ENCODE measurements around the gene EPB41L4B.
"Not testable (repeated sequence)": the region's sequence is repeated elsewhere in the genome, so short reads cannot be mapped to it uniquely, and the experiment has no call there.

DNA sequence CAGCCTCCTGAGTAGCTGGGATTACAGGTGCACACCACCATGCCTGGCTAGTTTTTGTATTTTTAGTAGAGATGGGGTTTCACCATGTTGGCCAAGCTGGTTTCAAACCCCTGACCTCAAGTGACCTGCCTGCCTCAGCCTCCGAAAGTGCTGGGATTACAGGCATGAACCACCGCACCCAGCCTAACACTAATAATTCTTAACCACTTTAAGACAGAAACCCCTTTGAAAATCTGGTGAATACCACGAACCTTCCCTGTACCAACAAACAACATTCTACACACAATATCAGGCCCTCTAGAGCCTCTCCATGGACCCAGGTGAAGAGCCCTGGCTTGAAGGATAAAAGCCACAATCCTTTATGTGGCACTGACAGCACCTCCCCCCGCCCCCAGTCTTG lies 102.6 kb downstream of the EPB41L4B start:
- TF ChIP-seq, protein P1, sequence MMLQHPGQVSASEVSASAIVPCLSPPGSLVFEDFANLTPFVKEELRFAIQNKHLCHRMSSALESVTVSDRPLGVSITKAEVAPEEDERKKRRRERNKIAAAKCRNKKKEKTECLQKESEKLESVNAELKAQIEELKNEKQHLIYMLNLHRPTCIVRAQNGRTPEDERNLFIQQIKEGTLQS (IDR thresholded peaks at IDR 0.05) = not testable (repeated sequence)
- not testable (repeated sequence) for TF ChIP-seq CBX3 (IDR thresholded peaks at IDR 0.05; ENCODE audit: low read depth); EGR1 (IDR thresholded peaks at IDR 0.05; ENCODE audit: low read depth); EZH2phosphoT487 (IDR thresholded peaks at IDR 0.05; ENCODE audit: borderline replicate concordance); POLR2A (IDR thresholded peaks at IDR 0.05; ENCODE audit: borderline replicate concordance, extremely low read depth, insufficient read depth, insufficient read length)
- TF ChIP-seq, protein P2, sequence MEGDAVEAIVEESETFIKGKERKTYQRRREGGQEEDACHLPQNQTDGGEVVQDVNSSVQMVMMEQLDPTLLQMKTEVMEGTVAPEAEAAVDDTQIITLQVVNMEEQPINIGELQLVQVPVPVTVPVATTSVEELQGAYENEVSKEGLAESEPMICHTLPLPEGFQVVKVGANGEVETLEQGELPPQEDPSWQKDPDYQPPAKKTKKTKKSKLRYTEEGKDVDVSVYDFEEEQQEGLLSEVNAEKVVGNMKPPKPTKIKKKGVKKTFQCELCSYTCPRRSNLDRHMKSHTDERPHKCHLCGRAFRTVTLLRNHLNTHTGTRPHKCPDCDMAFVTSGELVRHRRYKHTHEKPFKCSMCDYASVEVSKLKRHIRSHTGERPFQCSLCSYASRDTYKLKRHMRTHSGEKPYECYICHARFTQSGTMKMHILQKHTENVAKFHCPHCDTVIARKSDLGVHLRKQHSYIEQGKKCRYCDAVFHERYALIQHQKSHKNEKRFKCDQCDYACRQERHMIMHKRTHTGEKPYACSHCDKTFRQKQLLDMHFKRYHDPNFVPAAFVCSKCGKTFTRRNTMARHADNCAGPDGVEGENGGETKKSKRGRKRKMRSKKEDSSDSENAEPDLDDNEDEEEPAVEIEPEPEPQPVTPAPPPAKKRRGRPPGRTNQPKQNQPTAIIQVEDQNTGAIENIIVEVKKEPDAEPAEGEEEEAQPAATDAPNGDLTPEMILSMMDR (IDR thresholded peaks at IDR 0.05 in 2 of 3, conservative IDR thresholded peaks at IDR 0.05 in 1 of 3; ENCODE audit: borderline replicate concordance in 1 of 3, insufficient read depth in 1 of 3, low read depth in 2 of 3, low read length in 2 of 3) = not testable (repeated sequence)
